ENCODE results near the gene PEX19.

DNA sequence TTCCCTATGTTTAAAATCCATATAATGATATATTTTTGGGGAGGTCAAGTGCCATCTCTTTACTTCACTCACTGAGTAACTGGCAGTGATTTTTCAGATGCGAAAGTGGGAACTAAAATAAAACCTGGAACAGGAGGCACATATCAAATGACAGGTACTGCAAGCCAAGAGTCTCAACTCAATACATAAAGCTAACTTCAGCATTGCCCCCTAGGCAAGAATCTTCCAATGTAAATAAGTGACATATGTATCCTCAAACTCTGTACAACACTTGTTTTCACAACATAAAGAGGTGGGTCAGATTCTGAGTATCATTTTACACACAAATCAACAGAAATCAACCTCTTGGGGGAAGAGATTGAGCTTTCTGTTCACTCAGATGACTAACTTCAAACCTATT lies 40.7 kb downstream of the PEX19 start:
- TF ChIP-seq CTBP1 (IDR thresholded peaks at IDR 0.05; ENCODE audit: borderline replicate concordance) (no peak), SP1 (IDR thresholded peaks at IDR 0.05) (no peak), ARNT (IDR thresholded peaks at IDR 0.05) (no peak), ZNF384 (IDR thresholded peaks at IDR 0.05) (no peak), FOXM1 (IDR thresholded peaks at IDR 0.05; ENCODE audit: borderline replicate concordance) (no peak), ELF4 (IDR thresholded peaks at IDR 0.05) (no peak), FOXK2 (IDR thresholded peaks at IDR 0.05) (no peak), FOXA1 (IDR thresholded peaks at IDR 0.05) (no peak), TARDBP (IDR thresholded peaks at IDR 0.05) (no peak), BHLHE40 (IDR thresholded peaks at IDR 0.05; ENCODE audit: borderline replicate concordance) (no peak)

All from HEK293T (cell line).